GM18508 (cell line): Measurements from ENCODE around the gene MAP3K8.

Experiments used
- ATAC-seq: cut with Tn5 transposase; IDR thresholded peaks from one replicate; pipeline ENCODE4 v1.9.1; 2021; ENCODE audit warnings: moderate number of reproducible peaks; ENCODE audit not compliant: insufficient read depth, unreplicated experiment

MAP3K8 gene

DNA sequence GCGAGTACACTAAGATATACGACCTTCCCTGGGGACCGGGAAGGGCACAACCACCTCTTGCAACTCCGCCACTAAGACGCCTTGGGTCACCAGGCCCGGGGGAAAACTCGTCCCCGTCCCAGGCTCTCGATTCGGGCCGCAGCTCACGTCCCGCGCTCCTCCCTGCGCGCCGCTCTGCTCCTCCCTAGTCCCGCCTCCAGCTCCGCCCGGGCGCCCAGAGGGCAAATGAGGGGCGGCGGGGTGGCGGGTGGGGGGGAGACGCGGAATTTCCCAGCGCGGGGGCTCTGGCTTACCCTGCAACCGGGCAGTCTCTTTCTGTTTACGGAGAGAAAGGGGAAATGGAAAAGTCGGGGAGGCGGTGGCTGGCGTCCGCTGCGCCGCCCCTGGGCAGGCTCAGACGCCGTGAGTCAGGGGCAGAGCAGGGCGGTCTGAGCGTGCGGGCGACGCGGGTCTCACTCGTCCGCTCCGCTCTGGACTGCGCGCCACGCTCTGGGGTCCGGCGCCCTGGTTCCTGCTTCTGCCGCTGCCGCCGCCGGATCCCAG lies at the start of gene MAP3K8:
MAP3K8 (plus strand) TSS at position 455 of the 543 bp plus-strand sequence. CDS start 4,755 bp downstream, outside the sequence.
- peak; percentile 48 for ATAC-seq

DNA sequence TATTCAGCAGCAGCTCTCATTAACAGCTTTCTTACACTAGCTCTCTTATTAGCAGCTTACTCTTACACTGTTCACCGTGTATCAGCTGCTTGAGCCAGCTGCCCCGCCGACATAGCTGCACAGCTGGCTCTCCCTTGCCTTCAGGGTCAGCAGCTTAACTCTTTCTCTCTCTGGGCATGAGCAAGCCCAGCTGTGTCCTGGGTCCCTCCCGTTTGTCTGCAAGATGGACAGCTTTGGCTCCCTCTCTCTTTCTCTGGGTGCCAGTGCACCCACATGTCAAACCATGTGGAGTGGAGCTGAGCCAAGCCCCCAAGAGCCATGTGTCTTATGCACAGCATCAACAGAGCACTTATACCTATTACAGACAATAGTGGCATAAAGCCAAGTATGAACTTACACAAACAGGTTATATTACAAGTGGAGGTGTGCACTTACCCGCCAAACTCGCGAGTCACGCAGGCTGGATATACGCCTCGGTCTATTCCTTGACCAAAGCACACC lies 49.2 kb upstream of the MAP3K8 start:
- ATAC-seq: no peak

DNA sequence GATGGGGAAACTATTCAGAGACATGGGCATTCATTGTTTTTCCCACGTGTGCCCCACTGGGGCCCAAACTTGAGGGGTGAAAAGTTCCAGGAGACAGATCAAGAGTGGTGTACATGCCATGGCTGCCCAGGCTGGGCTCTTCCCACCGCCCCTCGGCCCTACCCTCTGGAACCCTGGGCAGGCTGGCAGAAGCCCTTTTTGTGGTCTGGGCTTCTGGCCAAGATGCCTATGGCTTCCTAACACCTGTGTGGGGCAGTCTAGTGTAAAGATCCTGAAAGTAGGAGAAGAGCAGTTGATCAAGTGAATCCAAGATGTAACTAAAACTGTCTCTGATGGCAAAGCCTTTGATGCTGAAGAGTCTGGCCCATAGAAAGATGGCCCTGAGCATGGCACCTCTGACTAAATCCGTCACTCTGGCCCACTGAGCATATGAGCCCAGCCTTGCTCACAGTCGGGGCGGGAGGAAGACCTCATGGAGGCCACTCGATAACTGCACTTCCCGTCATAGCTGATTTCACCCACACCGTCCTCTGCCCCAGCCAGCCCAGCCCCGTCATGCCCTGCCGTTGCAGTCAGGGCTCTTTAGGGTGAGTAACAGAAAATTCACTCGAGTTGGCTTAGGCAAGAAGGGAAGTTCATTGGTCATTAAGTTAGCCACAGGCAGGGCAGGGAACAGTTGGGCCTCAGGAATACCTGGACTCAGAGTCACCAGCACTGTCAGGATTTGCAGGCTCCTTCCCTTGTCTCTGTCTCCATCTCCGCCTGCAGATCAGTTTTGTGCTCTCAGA lies 47.0 kb upstream of the MAP3K8 start:
- no peak for ATAC-seq

DNA sequence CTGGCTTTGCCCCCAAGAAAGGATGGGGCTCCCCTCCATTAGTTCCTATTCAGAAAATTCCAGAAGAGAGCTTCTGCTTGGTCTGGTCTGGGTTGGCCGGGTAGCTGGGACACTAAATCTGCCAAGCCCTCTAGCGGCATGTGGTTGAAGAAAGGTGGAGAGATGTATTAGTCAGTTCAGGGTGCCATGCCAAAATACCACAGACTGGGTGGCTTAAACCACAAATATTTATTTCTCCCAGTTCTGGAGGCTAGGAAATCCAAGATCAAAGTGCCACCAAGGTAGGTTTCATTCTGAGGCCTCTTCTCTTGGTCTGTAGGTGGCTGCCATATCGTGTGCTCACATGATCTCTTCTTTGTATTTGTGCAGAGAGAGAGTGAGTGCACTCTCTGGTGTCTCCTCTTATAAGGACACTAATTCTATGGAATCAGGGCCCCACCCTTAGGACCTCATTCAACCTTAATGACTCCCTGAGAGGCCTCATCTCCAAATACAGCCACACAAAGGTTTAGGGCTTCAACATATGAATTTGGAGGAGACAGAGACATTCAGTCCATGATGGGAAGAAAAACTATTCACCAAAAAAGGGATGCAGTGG lies 46.2 kb upstream of the MAP3K8 start:
- no peak for ATAC-seq

DNA sequence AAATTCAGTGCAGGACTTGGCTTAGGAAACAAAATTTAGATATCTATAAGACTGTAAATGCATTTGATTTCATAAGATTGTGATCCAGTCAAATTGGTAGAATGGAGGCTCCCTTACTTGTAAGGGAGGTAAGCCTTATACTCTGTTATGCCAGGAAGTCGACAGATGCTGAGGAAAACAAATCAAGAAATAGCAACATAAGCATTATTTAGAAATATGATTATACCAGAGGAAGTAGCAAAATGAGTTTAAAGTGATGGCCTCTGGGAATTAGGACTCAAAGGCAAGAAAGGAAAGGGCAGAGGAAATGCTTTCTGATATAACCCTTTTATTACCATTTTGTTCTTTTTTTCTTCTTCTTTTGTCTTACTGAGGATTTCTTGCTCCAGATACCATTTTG lies 44.4 kb upstream of the MAP3K8 start:
- ATAC-seq: no peak

DNA sequence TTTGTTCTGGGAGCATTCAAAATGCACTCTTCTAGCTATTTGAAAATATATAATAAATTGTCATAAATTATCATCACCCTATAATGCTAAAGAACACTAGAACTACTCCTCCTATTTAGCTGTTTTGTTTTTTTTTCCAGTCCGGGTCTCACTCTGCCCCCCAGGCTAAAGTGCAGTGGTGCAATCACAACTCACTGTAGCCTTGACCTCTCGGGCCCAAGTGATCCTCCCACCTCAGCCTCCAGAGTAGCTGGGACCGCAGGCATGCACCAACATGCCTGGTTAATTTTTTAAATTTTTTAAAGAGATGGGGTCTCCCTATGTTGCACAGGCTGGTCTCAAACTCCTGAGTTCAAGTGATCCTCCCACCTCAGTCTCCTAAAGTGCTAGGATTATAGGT lies 43.8 kb upstream of the MAP3K8 start:
- ATAC-seq: no peak

DNA sequence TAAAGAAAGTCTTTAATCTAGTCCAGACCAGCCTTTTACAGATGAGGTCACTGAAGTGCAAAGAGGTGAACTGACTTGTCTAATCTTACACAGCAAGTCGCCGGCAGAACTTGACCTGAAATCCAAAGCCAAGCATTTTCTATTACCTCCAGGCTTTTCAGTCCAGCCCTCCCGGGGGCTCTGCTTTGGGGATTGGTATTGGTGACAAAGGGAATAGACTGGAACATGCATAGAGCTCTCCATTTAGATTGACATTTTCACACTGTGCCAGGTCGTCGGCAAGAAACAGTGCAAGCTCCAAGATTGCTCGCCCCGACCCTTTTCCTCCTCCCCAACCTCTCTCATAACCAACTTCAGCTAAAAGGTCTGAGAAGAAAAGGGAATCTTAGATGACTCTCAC lies 42.7 kb upstream of the MAP3K8 start:
- no peak for ATAC-seq

DNA sequence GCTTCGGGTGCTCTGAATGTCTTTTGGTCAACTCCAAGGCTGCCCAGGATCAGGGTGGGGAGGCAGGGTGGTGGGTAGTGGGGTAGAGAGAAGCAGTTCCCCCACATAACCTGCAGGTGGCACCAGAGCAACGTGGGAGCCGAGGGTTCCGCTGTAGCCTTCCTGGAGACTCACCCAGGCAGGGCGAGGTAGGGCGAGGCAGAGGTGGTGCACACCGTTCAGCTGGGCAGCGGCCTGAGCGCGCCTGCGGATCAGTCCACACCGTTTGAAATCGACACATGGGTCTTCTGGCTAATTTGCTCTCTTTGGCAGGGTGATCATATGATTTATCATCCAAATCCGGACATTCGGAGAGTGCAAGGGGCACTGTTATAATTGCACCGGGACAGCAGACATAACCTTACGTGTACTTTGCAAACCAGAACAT lies 41.4 kb upstream of the MAP3K8 start:
- no peak for ATAC-seq

DNA sequence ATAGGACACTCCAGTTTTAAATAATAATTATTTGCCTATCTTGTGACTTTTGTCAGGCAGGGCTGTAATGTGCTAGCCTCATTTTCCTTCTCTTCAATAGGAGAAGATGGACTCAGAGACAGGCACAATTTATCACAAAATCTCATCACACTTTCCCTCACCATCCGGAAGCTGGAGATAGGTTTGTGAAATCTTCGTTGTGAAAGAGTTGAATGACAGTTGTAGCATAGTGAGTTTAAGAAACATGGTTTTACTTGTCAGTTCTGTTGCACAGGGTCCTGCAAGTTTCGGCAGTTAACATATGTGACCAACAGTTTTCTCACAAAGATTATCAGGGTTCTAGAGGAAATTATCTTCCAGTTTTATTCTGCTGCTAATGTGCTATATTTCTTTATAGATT lies 37.7 kb upstream of the MAP3K8 start:
- no peak for ATAC-seq

DNA sequence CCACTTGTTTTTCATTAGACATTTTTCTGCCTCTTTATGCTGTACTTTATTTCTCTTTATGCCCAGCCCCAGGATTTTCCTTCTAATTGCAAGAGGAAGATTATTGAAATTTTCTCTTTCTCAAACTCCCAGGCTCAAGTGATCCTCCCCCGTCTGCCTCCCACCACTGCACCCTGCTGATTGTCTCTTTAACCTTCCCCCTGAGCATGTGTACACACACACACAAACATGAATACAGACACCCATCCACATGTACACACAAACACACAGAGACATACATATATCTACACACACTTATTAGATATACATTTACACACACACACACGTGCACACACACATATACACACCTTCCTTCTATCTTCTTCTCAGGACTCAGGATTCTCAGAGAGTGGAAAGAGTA lies 37.3 kb upstream of the MAP3K8 start:
- no peak for ATAC-seq

DNA sequence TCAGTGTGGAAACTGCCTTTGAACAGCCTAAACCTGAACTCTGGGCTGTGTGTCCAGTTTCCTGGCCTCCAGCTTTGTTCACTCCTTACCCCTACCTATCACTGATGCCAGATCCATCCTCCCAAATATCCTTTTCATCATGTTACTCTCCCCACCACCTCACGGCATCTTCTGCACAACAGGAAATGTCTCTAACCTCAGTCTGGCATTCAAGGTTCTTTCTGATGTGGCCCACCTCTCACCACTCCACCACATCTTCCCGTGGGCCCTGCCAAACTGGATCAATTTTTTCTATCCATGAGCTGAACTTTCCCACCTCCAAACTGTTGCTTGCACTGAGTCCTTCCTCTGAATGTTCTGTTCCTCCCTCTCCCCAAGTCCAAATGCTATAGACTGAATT lies 35.8 kb upstream of the MAP3K8 start:
- ATAC-seq: no peak

DNA sequence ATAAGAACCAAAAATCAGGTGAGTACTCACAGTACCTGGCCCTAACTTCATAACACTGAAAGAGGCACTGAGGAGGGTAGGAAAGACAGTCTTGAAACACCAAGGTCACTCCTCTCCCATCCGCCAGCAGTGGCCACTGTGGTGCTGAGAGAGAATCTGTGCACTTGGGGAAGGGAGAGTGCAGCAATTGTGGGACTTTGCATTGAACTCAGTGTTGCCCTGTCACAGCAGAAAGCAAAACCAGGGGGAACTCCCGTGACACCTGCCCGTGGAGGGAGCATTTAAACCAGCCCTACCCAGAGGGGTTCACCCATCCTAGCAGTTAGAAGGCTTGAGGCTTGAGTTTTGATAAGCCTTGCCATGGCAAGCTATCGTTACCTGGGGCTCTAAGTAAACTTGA lies 35.2 kb upstream of the MAP3K8 start:
- no peak for ATAC-seq

DNA sequence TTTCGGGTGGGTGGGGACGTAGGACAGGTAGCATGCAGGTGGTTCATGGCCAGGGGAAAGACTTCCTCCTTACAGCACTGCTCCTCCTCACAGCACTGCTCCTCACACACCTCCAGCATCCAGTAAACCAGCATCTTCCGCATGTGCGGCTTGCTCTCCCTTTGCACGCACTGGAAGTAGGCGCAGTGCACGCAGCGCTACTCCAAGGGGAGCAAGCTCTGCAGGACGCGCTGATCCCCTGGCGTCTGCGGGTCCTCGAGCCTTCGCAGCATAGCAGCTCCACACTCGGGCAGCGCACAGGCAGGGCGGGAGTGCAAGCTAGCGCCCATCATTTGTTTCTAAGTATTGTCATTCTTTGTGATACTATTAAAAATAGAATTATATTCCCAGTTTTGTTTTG lies 30.5 kb upstream of the MAP3K8 start:
- ATAC-seq: no peak

DNA sequence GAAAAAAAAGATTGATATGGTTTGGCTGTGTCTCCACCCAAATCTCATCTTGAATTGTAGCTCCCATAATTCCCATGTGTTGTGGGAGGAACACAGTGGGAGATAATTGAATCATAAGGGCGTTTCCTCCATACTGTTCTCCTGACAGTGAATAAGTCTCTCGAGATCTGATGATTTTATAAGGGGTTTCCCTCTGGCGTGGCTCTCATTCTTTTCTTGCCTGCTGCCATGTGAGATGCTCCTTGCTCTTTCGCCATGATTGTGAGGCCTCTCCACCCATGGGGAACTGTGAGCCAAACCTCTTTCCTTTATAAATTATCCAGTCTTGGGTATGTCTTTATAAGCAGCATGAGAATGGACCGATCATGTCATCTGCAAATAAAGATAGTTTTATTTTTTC lies 29.4 kb upstream of the MAP3K8 start:
- no peak for ATAC-seq

DNA sequence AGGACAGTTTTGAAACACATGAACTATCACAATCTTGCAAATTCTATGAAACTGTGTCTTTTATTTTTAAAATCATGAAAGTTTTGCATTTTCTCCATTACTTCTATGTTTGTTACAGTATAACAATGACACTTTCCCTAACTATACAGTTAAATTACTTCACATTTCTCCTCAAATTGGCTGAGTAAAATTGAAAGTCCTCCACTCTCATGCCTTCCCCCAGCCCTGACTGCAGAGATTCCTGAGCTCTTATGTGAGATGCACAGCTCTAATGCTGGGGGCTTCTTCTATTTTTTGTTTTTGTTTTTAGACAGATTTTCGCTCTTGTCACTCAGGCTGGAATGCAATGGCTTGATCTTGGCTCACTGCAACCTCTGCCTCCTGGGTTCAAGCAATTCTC lies 22.7 kb upstream of the MAP3K8 start:
- ATAC-seq: no peak

DNA sequence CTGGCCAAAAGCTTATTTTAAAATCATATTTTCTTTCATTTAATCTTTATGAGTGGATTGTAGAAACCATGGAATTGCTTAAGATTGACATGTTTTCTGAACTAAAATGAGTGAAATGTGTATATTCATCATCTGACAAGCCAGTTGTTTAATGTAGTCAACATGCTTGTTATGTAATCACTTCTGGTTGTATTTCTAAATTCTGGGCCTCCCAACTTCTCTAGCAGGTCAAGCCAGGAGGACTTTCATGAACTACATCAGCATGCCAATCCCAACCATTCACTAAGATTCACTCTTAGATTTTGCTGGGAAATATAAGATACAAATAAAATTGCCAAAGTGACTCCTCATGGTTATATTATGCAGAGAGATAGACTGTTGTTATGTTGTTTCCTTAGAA lies 21.1 kb upstream of the MAP3K8 start:
- ATAC-seq: no peak

DNA sequence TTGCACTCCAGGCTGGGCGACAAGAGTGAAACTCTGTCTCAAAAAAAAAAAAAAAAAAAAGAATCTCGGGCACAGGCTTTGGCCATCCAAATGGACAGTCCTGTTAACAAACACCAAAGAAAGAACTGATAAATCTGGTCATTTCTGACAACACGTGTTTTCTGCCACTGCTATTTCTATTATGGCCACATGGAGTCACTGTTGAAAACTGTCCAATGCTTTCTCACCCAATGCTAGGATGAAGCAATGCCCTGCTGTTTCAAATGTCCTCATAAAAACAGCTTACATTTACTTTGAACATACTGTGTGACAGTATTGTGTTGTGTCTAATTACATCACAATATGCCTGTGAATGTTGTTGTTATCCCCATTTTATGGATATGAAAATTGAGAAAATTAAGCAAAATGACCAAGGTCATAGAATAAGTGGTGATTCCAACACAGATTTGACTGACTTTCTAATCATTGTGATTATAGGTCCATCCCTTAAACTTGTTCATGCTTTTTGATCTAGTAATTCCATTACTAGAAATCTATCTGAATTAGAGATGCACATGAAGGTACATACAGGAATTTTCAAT lies 19.9 kb upstream of the MAP3K8 start:
- ATAC-seq: no peak

DNA sequence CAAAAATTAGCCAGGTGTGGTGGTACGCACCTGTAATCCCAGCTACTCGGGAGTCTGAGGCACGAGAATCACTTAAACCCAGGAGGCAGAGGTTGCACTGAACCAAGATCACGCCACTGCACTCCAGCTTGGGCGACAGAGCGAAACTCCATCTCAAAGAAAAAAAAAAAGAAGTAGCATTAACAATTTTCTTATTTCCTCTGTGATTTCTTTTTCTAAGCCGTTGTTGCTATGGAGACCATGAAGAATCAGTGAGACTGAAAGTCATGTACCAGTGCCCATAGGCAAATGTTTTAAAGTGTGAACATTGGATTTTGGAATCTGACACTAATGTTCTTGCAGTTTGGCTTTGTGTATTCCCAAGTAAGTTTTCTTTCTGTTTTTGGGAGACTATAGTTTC lies 18.4 kb upstream of the MAP3K8 start:
- no peak for ATAC-seq

DNA sequence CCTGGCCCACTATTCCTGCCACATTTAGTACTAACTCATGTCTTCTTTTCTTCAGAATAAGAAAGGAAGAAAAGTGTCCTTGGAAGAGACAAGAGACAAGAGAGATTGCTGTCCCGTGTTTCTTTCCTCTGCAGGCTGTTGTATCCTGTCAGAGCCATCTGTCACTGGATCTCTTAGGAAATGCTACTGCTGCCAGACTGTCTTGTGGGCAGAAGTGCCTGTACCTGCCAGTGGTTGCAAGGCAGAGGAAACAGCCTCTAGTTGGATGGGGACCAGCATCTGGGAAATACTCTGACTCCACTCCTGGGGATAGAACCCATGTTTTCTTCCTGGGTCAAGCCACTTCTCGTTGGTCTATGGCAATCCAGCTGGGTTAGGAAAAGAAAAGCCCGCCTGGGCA lies 16.7 kb upstream of the MAP3K8 start:
- no peak for ATAC-seq

DNA sequence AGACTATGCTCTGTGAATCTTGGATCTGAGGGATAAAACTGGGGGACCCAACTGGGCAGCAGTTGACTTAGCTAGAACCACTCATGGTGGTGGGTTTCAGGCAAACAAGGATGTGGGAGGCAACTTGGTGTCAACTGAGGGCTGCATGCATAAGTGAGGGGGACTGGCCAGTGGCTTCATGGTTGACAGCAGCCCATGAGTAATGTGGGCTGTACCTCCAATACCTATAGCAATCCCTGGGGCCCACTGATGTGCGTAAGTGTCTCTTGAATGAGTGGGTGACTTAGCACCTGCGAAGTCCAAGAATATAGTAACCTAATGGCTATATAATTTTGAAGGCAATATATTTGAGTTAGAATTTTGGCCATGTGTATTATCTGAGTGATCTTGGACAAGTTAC lies 13.7 kb upstream of the MAP3K8 start:
- ATAC-seq: no peak

DNA sequence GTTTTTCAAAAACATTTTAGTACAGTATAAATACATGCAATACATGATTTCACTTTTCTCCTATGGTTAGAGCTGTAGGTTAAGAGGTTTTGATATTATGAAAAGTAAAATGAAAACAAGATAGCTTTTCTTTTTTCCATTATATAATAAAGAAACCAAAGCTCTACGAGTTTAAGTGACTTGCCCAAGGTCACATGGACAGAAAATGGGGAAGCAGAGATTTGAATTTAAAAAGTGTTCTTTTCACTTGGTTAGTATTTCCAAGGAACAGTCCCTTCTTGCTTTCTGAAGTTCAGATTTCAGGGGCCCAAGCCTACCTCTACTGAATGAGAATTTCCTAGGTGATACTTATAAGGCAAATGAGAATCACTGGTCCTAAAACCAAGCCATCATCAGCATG lies 13.2 kb upstream of the MAP3K8 start:
- no peak for ATAC-seq
